ENCODE measurements around the gene NDEL1.
"Not testable (repeated sequence)": the region's sequence is repeated elsewhere in the genome, so short reads cannot be mapped to it uniquely, and the experiment has no call there.

The NDEL1 gene

DNA sequence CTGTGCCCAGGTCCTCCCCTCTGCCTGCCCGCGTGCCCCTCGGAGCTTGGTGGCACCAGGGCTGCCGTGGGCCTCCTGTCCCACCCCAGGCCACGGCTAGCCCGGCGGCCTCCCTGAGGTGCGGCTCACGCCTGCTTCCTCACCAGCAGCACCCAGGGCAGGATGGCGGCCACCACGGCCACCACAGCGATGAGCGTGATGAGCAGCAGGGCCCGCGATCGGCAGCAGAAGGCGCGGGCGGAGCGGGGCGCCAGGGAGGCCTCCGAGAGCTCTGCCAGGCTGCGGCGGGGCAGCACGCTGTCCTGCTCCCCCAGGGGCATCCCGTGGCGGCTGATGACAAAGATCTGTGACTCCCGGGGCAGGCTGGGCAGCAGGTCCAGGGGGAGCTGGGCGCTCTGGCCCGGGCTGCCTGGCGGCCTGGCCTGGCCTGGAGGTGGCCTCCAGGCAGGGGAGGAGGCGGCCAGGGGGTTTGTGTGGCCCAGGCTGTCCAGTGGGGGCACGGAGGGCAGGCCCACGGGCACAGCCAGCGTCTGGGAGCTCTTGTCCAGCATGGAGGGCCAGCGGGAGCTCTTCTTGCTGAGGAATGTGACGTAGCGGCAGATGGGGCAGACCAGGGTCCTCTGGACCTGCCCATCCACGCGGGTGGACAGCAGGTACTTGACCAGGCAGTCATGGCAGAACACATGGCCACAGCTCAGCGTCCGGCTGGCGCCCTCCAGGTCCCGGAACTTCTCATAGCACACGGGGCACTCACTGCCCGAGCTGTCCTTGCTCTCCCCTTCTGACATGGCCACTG, 42.8 kb upstream of the NDEL1 start:
- no peaks in the 10 kb centered on the region for H3K9me3 Mint-ChIP-seq
- H3K27me3 Mint-ChIP-seq (ENCODE audit: low read depth) = peaks cover 31% of the 10 kb centered on the region
- no peaks in the 10 kb centered on the region for H3K36me3 Mint-ChIP-seq (ENCODE audit: low read depth)
- TF ChIP-seq, protein P1, sequence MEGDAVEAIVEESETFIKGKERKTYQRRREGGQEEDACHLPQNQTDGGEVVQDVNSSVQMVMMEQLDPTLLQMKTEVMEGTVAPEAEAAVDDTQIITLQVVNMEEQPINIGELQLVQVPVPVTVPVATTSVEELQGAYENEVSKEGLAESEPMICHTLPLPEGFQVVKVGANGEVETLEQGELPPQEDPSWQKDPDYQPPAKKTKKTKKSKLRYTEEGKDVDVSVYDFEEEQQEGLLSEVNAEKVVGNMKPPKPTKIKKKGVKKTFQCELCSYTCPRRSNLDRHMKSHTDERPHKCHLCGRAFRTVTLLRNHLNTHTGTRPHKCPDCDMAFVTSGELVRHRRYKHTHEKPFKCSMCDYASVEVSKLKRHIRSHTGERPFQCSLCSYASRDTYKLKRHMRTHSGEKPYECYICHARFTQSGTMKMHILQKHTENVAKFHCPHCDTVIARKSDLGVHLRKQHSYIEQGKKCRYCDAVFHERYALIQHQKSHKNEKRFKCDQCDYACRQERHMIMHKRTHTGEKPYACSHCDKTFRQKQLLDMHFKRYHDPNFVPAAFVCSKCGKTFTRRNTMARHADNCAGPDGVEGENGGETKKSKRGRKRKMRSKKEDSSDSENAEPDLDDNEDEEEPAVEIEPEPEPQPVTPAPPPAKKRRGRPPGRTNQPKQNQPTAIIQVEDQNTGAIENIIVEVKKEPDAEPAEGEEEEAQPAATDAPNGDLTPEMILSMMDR (IDR thresholded peaks at IDR 0.05; ENCODE audit: unreplicated experiment in 3 of 3) = no peak
- no peak overlapping the region for H3K4me3 Mint-ChIP-seq
- peaks cover 8% of the 10 kb centered on the region for H3K4me1 Mint-ChIP-seq
- no peak overlapping the region for H3K27ac Mint-ChIP-seq

DNA sequence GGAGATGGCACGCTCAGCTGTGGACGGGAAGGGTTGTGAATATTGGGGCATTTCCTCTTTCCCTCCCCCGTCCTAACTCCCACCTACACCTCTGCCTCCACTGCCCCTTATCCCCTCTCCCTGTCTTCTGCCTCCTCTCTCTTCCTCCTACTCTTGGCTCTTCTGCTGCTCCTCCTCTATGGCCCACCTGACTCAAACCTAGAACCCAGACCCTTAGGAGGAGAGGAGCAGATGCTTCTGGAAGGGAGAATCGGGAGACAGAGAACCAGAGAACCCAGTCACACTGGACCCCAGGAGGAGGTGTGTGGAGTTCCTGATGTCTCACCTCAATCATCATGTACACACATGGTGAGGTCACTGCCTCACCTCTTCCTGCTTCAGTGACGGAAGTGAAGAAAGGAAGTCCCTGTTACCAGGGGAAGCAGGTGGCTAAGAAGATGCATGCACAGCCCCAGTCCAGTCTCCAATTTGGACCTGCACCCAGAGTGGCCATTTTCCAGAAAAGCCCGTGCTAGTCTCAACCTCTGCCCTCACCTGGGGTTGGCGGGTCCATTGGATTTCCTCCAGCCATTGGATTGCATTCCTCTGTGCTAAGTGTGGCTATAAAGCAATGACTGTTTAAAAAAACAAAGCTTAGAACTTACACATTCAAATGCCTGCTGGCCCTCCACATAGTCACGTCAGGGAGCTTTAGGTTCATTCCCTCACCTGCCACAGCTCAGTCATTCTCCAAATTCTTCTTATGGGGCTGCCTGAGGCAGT, 42.0 kb upstream of the NDEL1 start:
- H3K27ac Mint-ChIP-seq = no peak overlapping the region
- H3K36me3 Mint-ChIP-seq (ENCODE audit: low read depth) = no peaks in the 10 kb centered on the region
- H3K27me3 Mint-ChIP-seq (ENCODE audit: low read depth) = peaks cover 38% of the 10 kb centered on the region
- H3K9me3 Mint-ChIP-seq = no peaks in the 10 kb centered on the region
- TF ChIP-seq, protein P1 (IDR thresholded peaks at IDR 0.05; ENCODE audit: unreplicated experiment in 3 of 3) = no peak
- H3K4me1 Mint-ChIP-seq = peaks cover 8% of the 10 kb centered on the region
- no peak overlapping the region for H3K4me3 Mint-ChIP-seq

DNA sequence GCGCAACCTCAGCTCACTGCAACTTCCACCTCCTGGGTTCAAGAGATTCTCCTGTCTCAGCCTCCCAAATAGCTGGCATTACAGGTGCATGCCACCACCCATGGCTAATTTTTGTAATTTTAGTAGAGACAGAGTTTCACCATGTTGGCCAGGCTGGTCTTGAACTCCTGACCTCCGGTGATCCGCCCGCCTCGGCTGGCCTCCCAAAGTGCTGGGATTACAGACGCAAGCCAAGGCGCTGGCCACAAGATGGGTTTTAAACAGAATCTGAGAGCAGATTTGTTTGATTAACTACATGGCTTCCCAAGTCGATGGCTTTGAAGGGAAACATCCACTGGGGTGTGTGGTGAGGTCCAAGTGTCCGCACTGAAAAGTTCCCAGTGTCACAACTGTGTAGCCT, 41.2 kb upstream of the NDEL1 start:
- not testable (repeated sequence) for H3K4me1 Mint-ChIP-seq; H3K36me3 Mint-ChIP-seq (ENCODE audit: low read depth); H3K9me3 Mint-ChIP-seq; H3K27ac Mint-ChIP-seq; H3K4me3 Mint-ChIP-seq
- H3K27me3 Mint-ChIP-seq (ENCODE audit: low read depth) = peaks cover 37% of the 10 kb centered on the region

DNA sequence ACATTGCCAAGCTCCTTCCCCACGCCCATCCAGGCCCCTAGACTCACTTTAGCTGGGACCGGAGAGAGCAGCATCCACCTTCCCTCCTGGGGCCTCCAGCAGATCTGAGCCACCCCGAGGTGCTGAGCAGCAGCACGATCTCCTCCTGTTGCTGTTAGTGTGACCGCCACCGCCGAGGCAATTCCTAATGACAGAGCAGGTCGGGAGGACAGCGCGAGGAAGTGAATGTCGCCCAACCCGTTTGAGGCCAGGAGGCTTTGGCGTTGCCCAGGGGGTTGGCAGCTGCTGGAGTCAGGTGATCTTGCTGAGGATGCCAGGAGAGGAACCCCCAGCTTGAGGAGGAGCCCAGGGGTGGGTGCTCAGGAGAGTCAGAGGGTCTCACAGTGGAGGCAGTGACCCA, 38.0 kb upstream of the NDEL1 start, which contains the start of gene RNF222:
Gene RNF222, minus strand, starts transcription at position 192 of the 400 bp plus-strand sequence. CDS start 4,366 bp downstream, outside the sequence.
- peaks cover 8% of the 10 kb centered on the region for H3K4me1 Mint-ChIP-seq
- TF ChIP-seq, protein P1 (IDR thresholded peaks at IDR 0.05; ENCODE audit: unreplicated experiment in 3 of 3) = no peak
- no peak within 1 kb of the TSS for H3K27ac Mint-ChIP-seq
- H3K36me3 Mint-ChIP-seq (ENCODE audit: low read depth) = no peaks in the 10 kb centered on the region
- no peaks in the 10 kb centered on the region for H3K9me3 Mint-ChIP-seq
- H3K27me3 Mint-ChIP-seq (ENCODE audit: low read depth) = peaks cover 57% of the 10 kb centered on the region
- no peak within 1 kb of the TSS for H3K4me3 Mint-ChIP-seq

DNA sequence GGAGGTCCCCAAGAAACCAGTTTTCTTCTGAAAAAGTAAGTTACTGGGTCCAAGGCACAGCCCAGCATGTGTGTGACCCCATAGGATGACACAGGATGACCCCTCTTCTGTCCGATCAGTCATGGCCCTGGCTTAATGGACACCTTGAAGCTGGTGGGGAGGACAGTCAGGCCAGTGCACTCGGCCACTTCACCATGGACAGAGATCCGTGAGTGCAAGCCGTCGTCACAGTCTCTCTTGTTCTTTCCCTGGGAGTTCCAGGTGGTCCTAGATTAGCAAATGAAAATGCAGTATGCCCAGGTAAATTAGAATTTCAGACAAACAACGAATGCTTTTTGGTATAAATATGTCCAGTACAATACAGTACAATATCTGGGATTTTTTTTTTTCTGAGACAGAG, 36.7 kb upstream of the NDEL1 start:
- Mint-ChIP-seq H3K27me3 (ENCODE audit: low read depth) (peaks cover 57% of the 10 kb centered on the region), H3K9me3 (no peaks in the 10 kb centered on the region), H3K27ac (no peak overlapping the region), H3K4me1 (peaks cover 8% of the 10 kb centered on the region), H3K4me3 (no peak overlapping the region), H3K36me3 (ENCODE audit: low read depth) (no peaks in the 10 kb centered on the region)
- TF ChIP-seq, protein P1 (IDR thresholded peaks at IDR 0.05; ENCODE audit: unreplicated experiment in 3 of 3) = no peak

DNA sequence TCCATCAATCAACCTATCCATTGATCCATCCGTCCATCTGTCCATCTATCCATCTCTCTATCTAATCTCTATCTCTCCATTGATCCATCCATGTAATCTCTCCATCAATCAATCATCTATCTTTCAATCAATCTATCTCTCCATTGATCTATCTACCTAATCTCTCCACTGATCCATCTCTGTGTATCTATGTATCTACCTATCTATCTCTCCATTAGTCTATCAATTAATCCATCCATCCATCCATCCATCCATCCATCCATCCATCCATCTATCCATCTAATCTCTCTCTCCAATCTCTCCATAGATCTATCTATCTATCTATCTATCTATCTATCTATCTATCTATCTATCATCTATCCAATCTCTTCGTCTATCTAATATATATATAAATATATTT, 34.6 kb upstream of the NDEL1 start:
- Mint-ChIP-seq H3K4me1 (no peaks in the 10 kb centered on the region), H3K27me3 (ENCODE audit: low read depth) (peaks cover 47% of the 10 kb centered on the region)

More for the DNA sequence above, 34.6 kb upstream of the NDEL1 start:
- H3K27ac Mint-ChIP-seq = no peak overlapping the region
- H3K9me3 Mint-ChIP-seq = no peaks in the 10 kb centered on the region
- no peak overlapping the region for H3K4me3 Mint-ChIP-seq
- no peaks in the 10 kb centered on the region for H3K36me3 Mint-ChIP-seq (ENCODE audit: low read depth)
- TF ChIP-seq, protein P1 (IDR thresholded peaks at IDR 0.05; ENCODE audit: unreplicated experiment in 3 of 3) = no peak
